ENCODE measurements around the gene CCNF. TPM values are rescaled to one million over a fixed set of nuclear protein-coding genes. Genes with fewer than 3 reads are reported as not detected.
A peak's percentile ranks its signal among the peaks of the same experiment; 100 is the strongest.

Gene CCNF
- total and polyA plus RNA-seq, 2 donors: 2.2 to 9.6 TPM

DNA sequence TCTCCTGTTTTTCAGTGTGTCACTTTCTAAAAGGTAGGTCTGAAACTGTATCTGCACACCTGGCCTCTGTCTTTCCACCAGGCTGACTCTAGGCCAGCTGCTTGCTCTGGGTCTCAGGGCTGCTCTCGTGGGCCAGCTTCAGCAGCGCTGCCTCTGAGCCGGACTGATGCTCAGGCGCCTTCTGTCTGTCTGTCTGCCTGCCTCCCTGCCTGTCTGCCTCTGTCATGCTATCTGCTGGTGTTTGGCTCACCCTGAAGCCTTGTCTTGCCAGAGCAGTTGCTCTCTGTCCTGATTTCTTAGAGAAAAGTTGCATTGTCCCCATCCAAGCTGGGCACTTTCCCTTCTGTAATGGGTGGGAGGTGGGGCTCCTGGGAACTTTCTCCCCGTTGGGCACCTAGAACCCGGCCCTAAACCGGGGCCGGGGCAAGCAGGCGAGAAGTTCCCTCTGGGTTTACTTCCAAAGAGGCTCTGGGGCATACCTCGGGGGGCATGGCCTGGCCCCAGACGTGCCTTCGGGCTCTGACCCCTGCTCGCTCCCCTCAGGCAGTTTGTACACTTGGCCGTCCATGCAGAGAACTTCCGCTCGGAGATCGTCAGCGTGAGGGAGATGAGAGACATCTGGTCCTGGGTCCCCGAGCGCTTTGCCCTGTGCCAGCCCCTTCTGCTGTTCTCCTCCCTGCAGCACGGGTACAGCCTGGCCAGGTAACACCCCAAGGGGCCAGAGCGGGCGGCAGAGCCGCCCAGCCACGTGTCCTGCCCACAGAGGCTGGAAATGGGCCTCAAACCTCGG lies 68.6 kb downstream of the CCNF start:
- no peak overlapping the region for H3K4me3 ChIP-seq (ENCODE audit: low read depth, low read length)
- peaks cover 2% of the 10 kb centered on the region for H3K36me3 ChIP-seq (ENCODE audit: insufficient read depth)
- no peaks in the 10 kb centered on the region for H3K4me1 ChIP-seq (ENCODE audit: insufficient read depth)
- no peak overlapping the region for H3K27ac ChIP-seq (ENCODE audit: low read depth)
- DNase-seq (ENCODE audit: extremely low spot score): no peak
- 79% methylated on average over 26 of the region's 26 CpGs for WGBS

DNA sequence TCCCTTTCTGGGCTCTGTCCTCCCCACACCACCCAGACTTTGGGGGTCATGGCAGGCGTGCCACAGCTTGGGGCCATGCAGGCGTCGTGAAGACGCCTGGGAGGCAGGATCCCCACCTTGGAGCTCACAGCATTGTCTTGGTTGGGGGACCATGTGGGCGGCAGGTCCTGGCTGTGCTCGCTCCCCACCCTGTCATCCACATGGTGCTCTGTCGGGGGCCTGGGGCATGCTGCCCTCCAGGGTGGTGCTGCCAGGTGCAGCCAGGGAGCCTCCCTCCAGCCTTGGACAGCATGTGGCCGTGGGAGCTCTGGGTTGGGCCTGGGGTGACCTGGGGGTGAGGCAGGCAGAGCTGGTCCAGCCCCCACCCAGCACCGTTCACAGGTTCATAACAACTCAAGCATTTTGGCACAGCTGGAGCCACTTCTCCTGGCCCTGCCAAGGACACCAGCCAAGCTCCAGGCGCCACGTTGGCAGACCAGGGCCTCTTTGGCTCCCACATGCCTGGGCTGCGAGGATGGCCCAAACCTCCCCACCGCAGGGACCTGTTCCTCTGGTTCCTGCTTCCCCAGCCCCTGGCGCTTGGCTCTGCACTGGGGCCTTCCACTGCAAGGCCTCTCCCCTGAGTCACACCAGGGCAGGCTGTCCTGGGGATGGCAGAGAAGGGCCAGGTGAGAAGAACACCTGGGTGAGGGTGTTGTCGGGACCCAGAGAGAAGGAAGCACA lies 69.4 kb downstream of the CCNF start:
- H3K4me3 ChIP-seq (ENCODE audit: low read depth, low read length): no peak overlapping the region
- no peaks in the 10 kb centered on the region for H3K4me1 ChIP-seq (ENCODE audit: insufficient read depth)
- DNase-seq (ENCODE audit: extremely low spot score): no peak
- no peak overlapping the region for H3K27ac ChIP-seq (ENCODE audit: low read depth)
- H3K36me3 ChIP-seq (ENCODE audit: insufficient read depth): peaks cover 2% of the 10 kb centered on the region
- WGBS: 86% methylated on average over 15 of the region's 15 CpGs

DNA sequence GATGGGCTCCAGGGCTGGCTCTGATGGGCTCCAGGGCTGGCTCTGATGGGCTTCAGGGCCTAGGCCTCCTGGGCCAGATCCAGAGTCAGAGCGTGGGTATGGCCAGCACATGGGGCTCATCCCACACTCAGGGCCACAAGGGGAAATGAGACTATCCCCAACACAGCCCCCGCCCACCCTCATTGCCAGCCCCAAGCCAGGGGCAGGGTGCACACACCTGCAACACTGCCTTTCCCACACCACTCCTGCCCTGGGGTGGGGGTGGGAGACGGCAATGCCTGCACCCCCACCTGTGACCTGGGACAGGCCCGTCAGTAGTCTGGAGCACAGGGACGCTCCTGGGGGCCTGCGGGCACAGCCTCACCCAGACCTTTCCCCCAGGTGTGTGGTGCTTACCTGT lies 70.2 kb downstream of the CCNF start:
- no peak for DNase-seq (ENCODE audit: extremely low spot score)
- 93% methylated on average over 6 of the region's 6 CpGs for WGBS
- no peak overlapping the region for H3K27ac ChIP-seq (ENCODE audit: low read depth)
- H3K4me3 ChIP-seq (ENCODE audit: low read depth, low read length): no peak overlapping the region
- peaks cover 2% of the 10 kb centered on the region for H3K36me3 ChIP-seq (ENCODE audit: insufficient read depth)
- H3K4me1 ChIP-seq (ENCODE audit: insufficient read depth): no peaks in the 10 kb centered on the region

DNA sequence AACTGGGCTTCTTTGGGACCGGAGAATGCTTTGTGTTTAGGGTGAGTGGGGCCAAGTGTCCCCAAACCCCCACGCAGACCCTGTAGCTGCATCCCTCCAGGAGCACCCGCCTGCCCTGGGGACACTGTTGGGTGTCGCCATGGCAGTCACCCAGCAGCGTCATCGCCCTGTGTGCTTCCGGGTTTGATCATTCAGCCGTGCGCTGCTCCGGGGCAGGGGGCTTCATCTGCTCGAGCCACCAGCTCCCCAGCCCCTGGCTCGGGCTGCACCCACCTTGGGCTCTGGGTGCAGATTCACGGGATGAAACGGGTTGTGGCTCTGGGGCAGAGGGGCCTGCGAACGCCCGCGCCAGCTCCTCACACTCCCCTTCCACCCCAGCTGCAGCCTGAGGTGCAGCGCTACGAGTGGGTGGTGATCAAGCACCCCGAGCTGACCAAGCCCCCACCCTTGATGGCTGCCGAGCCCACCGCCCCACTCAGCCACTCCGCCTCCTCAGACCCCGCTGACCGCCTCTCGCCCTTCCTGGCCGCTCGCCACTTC lies 70.7 kb downstream of the CCNF start:
- no peak for DNase-seq (ENCODE audit: extremely low spot score)
- no peaks in the 10 kb centered on the region for H3K4me1 ChIP-seq (ENCODE audit: insufficient read depth)
- H3K27ac ChIP-seq (ENCODE audit: low read depth): no peak overlapping the region
- no peak overlapping the region for H3K4me3 ChIP-seq (ENCODE audit: low read depth, low read length)
- peaks cover 2% of the 10 kb centered on the region for H3K36me3 ChIP-seq (ENCODE audit: insufficient read depth)
- WGBS: 93% methylated on average over 29 of the region's 29 CpGs

DNA sequence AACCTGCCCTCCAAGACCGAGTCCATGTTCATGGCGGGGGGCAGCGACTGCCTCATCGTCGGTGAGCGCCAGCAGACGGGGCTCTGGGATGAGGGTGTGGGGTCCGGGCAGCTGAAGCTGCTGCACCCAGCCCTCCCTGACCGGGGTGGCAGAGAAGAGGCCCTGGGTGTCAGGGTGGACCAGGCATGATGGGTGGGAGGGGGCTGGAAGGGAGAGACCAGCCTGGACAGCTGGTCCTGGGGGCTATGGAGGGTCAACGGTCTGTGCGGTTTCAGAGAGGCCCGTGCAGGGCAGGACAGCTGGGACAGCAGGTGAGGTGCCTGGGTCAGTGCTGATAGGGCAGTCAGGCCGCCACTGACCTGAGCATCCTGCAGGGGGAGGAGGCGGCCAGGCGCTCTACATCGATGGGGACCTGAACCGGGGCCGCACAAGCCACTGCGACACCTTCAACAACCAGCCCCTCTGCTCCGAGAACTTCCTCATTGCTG lies 71.2 kb downstream of the CCNF start:
- no peak for DNase-seq (ENCODE audit: extremely low spot score)
- H3K36me3 ChIP-seq (ENCODE audit: insufficient read depth): peaks cover 2% of the 10 kb centered on the region
- no peak overlapping the region for H3K4me3 ChIP-seq (ENCODE audit: low read depth, low read length)
- WGBS: 82% methylated on average over 20 of the region's 20 CpGs
- no peak overlapping the region for H3K27ac ChIP-seq (ENCODE audit: low read depth)
- no peaks in the 10 kb centered on the region for H3K4me1 ChIP-seq (ENCODE audit: insufficient read depth)

GRCh38 chr16:2500918-2501750 lies 71.9 kb downstream of the CCNF start:
- Histone ChIP-seq H3K4me3 (ENCODE audit: low read depth, low read length) (no peak overlapping the region), H3K4me1 (ENCODE audit: insufficient read depth) (no peaks in the 10 kb centered on the region)

GRCh38 chr16:2501946-2502895 lies 73.0 kb downstream of the CCNF start:
- 72% methylated on average over 18 of the region's 18 CpGs for WGBS
- H3K27ac ChIP-seq (ENCODE audit: low read depth): no peak overlapping the region
- no peak overlapping the region for H3K4me3 ChIP-seq (ENCODE audit: low read depth, low read length)
- H3K36me3 ChIP-seq (ENCODE audit: insufficient read depth): no peaks in the 10 kb centered on the region
- H3K4me1 ChIP-seq (ENCODE audit: insufficient read depth): no peaks in the 10 kb centered on the region
- DNase-seq (ENCODE audit: extremely low spot score): no peak

More at GRCh38 chr16:2500918-2501750, 71.9 kb downstream of the CCNF start:
- 34% methylated on average over 23 of the region's 23 CpGs for WGBS
- Histone ChIP-seq H3K27ac (ENCODE audit: low read depth) (no peak overlapping the region), H3K36me3 (ENCODE audit: insufficient read depth) (peaks cover 2% of the 10 kb centered on the region)
- peak; percentile 55 for DNase-seq (ENCODE audit: extremely low spot score)

- no peaks in the 10 kb centered on the region for H3K4me1 ChIP-seq (ENCODE audit: insufficient read depth)
- no peaks in the 10 kb centered on the region for H3K36me3 ChIP-seq (ENCODE audit: insufficient read depth)
- DNase-seq (ENCODE audit: extremely low spot score): no peak
- H3K4me3 ChIP-seq (ENCODE audit: low read depth, low read length): no peak overlapping the region
- H3K27ac ChIP-seq (ENCODE audit: low read depth): no peak overlapping the region
- WGBS: 89% methylated on average over 14 of the region's 14 CpGs
Observed at GRCh38 chr16:2505695-2506094, 76.4 kb downstream of the CCNF start.

GRCh38 chr16:2507052-2507659 lies 77.9 kb downstream of the CCNF start:
- no peaks in the 10 kb centered on the region for H3K4me1 ChIP-seq (ENCODE audit: insufficient read depth)
- H3K4me3 ChIP-seq (ENCODE audit: low read depth, low read length): no peak overlapping the region
- 77% methylated on average over 14 of the region's 14 CpGs for WGBS
- no peak overlapping the region for H3K27ac ChIP-seq (ENCODE audit: low read depth)
- no peaks in the 10 kb centered on the region for H3K36me3 ChIP-seq (ENCODE audit: insufficient read depth)
- DNase-seq (ENCODE audit: extremely low spot score): no peak

DNA sequence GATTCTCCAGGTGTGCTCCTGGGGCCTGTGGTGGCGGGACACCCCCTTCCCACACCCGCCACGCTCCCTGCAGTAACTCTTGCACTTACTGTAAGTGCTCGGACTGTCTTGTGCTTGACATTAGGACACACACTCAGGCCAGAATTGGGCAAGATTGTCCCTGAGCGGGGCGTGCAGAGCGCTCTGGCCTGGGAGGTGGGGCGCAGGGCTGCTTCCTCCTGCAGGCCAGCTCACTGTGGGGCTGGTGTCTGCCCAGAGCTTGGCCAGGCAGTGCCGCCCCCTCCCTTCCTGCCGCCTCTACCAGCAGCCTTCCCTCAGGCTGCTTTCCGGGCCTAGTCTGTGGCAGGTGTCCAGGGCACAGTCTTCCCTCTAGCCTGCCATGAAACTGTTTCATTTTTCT lies 78.4 kb downstream of the CCNF start:
- Histone ChIP-seq H3K4me3 (ENCODE audit: low read depth, low read length) (no peak overlapping the region), H3K27ac (ENCODE audit: low read depth) (no peak overlapping the region), H3K4me1 (ENCODE audit: insufficient read depth) (no peaks in the 10 kb centered on the region), H3K36me3 (ENCODE audit: insufficient read depth) (no peaks in the 10 kb centered on the region)
- DNase-seq (ENCODE audit: extremely low spot score): no peak
- WGBS: 90% methylated on average over 11 of the region's 11 CpGs
